Measurements from ENCODE around the gene TMEM178B. TPM values are rescaled to one million over a fixed set of nuclear protein-coding genes. Genes with fewer than 3 reads are reported as not detected.

TMEM178B gene
- polyA plus RNA-seq, 1 of the 3 experiments (the other 2 are of a cell fraction) = 0.20 TPM

- TF ChIP-seq FOSL2 (IDR thresholded peaks at IDR 0.05; ENCODE audit: borderline replicate concordance, low read depth) = no peak
These were observed 442.1 kb downstream of the TMEM178B start (continued) for GRCh38 chr7:141515941-141516340.

- POLR2A ChIA-PET = no interaction called here
- DNase-seq = no peak
- Histone ChIP-seq H3K9me2 (no peaks in the 10 kb centered on the region), H3K27ac (ENCODE audit: low read depth in 2 of 2, low read length in 1 of 2) (no peak overlapping the region), H3K36me3 (replicated peaks in 1 of 2; ENCODE audit: control insufficient read depth in 1 of 2, insufficient read depth in 2 of 2, low read length in 1 of 2) (no peaks in the 10 kb centered on the region), H3K4me2 (no peak overlapping the region), H2AFZ (ENCODE audit: low read depth) (no peak overlapping the region), H3K4me3 (ENCODE audit: low read depth in 2 of 2, low read length in 1 of 2) (no peak overlapping the region), H3F3A (replicated peaks; ENCODE audit: insufficient read depth) (no peaks in the 10 kb centered on the region), H3K9me3 (no peaks in the 10 kb centered on the region), H3K9ac (no peak overlapping the region), H3K4me1 (ENCODE audit: control insufficient read depth in 1 of 2, insufficient read depth in 2 of 2, low read depth in 1 of 2, low read length in 1 of 2) (no peaks in the 10 kb centered on the region), H4K20me1 (ENCODE audit: insufficient read depth) (no peaks in the 10 kb centered on the region), H3K27me3 (ENCODE audit: insufficient read depth) (no peaks in the 10 kb centered on the region), H3K79me2 (ENCODE audit: insufficient read depth) (no peaks in the 10 kb centered on the region)
- TF ChIP-seq FOXM1 (IDR thresholded peaks at IDR 0.05; ENCODE audit: low read depth) = no peak
- no peak for TF ChIP-seq GABPA (IDR thresholded peaks at IDR 0.05; ENCODE audit: low read depth)
- no peak for TF ChIP-seq MAX (IDR thresholded peaks at IDR 0.05; ENCODE audit: low read depth)
- TF ChIP-seq ZBTB33 (IDR thresholded peaks at IDR 0.05; ENCODE audit: borderline replicate concordance, low read depth) = no peak
- no peak for TF ChIP-seq FOSL2 (IDR thresholded peaks at IDR 0.05; ENCODE audit: borderline replicate concordance, low read depth)
- TF ChIP-seq MEF2A (IDR thresholded peaks at IDR 0.05; ENCODE audit: borderline replicate concordance, low read depth) = no peak
- TF ChIP-seq NFIC (IDR thresholded peaks at IDR 0.05; ENCODE audit: borderline replicate concordance) = no peak
- CTCF ChIA-PET = interaction anchor here (5.6 kb wide), 1 partner anchor 14 kb away, joined by 44 read pairs; no protein-coding TSS in a partner anchor
- 60% methylated on average over 4 of the region's 4 CpGs for WGBS (ENCODE audit: low lambda C conversion rate)
These were observed 445.8 kb downstream of the TMEM178B start for GRCh38 chr7:141519623-141520022.

- Histone ChIP-seq H3F3A (replicated peaks; ENCODE audit: insufficient read depth) (no peaks in the 10 kb centered on the region), H4K20me1 (ENCODE audit: insufficient read depth) (no peaks in the 10 kb centered on the region), H3K9me3 (no peaks in the 10 kb centered on the region), H3K79me2 (ENCODE audit: insufficient read depth) (no peaks in the 10 kb centered on the region), H3K36me3 (replicated peaks in 1 of 2; ENCODE audit: control insufficient read depth in 1 of 2, insufficient read depth in 2 of 2, low read length in 1 of 2) (no peaks in the 10 kb centered on the region), H3K9ac (no peak overlapping the region), H3K9me2 (no peaks in the 10 kb centered on the region), H2AFZ (ENCODE audit: low read depth) (no peak overlapping the region), H3K4me1 (ENCODE audit: control insufficient read depth in 1 of 2, insufficient read depth in 2 of 2, low read depth in 1 of 2, low read length in 1 of 2) (no peaks in the 10 kb centered on the region), H3K27me3 (ENCODE audit: insufficient read depth) (no peaks in the 10 kb centered on the region), H3K4me3 (ENCODE audit: low read depth in 2 of 2, low read length in 1 of 2) (no peak overlapping the region), H3K4me2 (no peak overlapping the region), H3K27ac (ENCODE audit: low read depth in 2 of 2, low read length in 1 of 2) (no peak overlapping the region)
- 12% methylated on average over 3 of the region's 3 CpGs for WGBS (ENCODE audit: low lambda C conversion rate)
- POLR2A ChIA-PET = no interaction called here
- TF ChIP-seq FOXJ3 (CRISPR knock-in tag; IDR thresholded peaks at IDR 0.05) (no peak), USF1 (IDR thresholded peaks at IDR 0.05; ENCODE audit: borderline replicate concordance, low read depth) (no peak), TCF12 (IDR thresholded peaks at IDR 0.05) (no peak), GABPA (IDR thresholded peaks at IDR 0.05; ENCODE audit: low read depth) (no peak), NFIC (IDR thresholded peaks at IDR 0.05; ENCODE audit: borderline replicate concordance) (no peak), EP300 (IDR thresholded peaks at IDR 0.05; ENCODE audit: borderline replicate concordance in 1 of 2, low read depth in 1 of 2, low read length in 1 of 2) (no peak)
- DNase-seq = no peak
- CTCF ChIA-PET = interaction anchor here (0.5 to 5.6 kb wide), 3 partner anchors 9 to 368 kb away, joined by 3 to 44 read pairs (median 5); no protein-coding TSS in a partner anchor
These were observed 448.9 kb downstream of the TMEM178B start for GRCh38 chr7:141522657-141523342.

All from SK-N-SH (cell line).